Measurements from ENCODE around the gene GASK1A.
A peak's percentile ranks its signal among the peaks of the same experiment; 100 is the strongest.

The GASK1A gene

GRCh38 chr3:43015572-43015971, 36.5 kb downstream of the GASK1A start:
- no peak for DNase-seq

- DNase-seq, result no peak
These were observed 37.1 kb downstream of the GASK1A start for GRCh38 chr3:43015991-43016865.

GRCh38 chr3:43017004-43017403, 37.9 kb downstream of the GASK1A start:
- no peak for DNase-seq

- no peak for DNase-seq
These were observed 38.6 kb downstream of the GASK1A start for GRCh38 chr3:43017593-43018195.

GRCh38 chr3:43018246-43018645, 39.1 kb downstream of the GASK1A start:
- no peak for DNase-seq

- no peak for DNase-seq
These were observed 40.1 kb downstream of the GASK1A start for GRCh38 chr3:43019006-43019809.

GRCh38 chr3:43019826-43020225, 40.7 kb downstream of the GASK1A start:
- DNase-seq, result no peak

GRCh38 chr3:43021186-43021585, 42.1 kb downstream of the GASK1A start:
- peak; percentile 7 for DNase-seq

GRCh38 chr3:43022121-43022520, 43.0 kb downstream of the GASK1A start:
- DNase-seq, result no peak

- peak; percentile 11 for DNase-seq
These were observed 44.0 kb downstream of the GASK1A start for GRCh38 chr3:43023066-43023465.

- DNase-seq, result no peak
These were observed 44.6 kb downstream of the GASK1A start for GRCh38 chr3:43023746-43024145.

- DNase-seq, result no peak
These were observed 45.2 kb downstream of the GASK1A start for GRCh38 chr3:43024181-43024885.

- DNase-seq, result no peak
These were observed 46.3 kb downstream of the GASK1A start for GRCh38 chr3:43025423-43025822.

- no peak for DNase-seq
These were observed 48.9 kb downstream of the GASK1A start for GRCh38 chr3:43028001-43028400.

- DNase-seq, result no peak
These were observed 49.8 kb downstream of the GASK1A start for GRCh38 chr3:43028678-43029490.

GRCh38 chr3:43030162-43030935, 51.2 kb downstream of the GASK1A start:
- peak; percentile 10 for DNase-seq

- DNase-seq, result peak; percentile 16
These were observed 52.4 kb downstream of the GASK1A start for GRCh38 chr3:43031485-43031884.

GRCh38 chr3:43031889-43032545, 52.9 kb downstream of the GASK1A start:
- DNase-seq, result no peak

- no peak for DNase-seq
These were observed 53.8 kb downstream of the GASK1A start for GRCh38 chr3:43032646-43033628.

Measured in stimulated activated CD8-positive, alpha-beta memory T cell treated with anti-CD3 and anti-CD28 coated beads, Interleukin-4, amount 100 ng/mL, for 48 hours (primary cell).